ENCODE measurements around the gene SSTR4. TPM values are rescaled to one million over a fixed set of nuclear protein-coding genes. Genes with fewer than 3 reads are reported as not detected.

SSTR4 gene
- total RNA-seq, 3 donors from 2014 or later, result not detected

- DNase-seq (ENCODE audit: low spot score in 2 of 2), result no peak
- intact Hi-C loops (cut with DNase I; ENCODE audit: low total_unique reads), result no loop called here
- TF ChIP-seq CTCF (IDR thresholded peaks at IDR 0.05) (no peak), POLR2AphosphoS5 (IDR thresholded peaks at IDR 0.05) (no peak)
- no peaks in the 10 kb centered on the region for H3K27me3 ChIP-seq
- no peak overlapping the region for H3K4me3 ChIP-seq
- peak overlapping the region in 1 of 2 donors; percentile 60 for H3K27ac ChIP-seq
- no peaks in the 10 kb centered on the region for H3K9me3 ChIP-seq
- no peaks in the 10 kb centered on the region for H3K36me3 ChIP-seq
- H3K4me1 ChIP-seq, result no peaks in the 10 kb centered on the region
These were observed 25.5 kb downstream of the SSTR4 start for GRCh38 chr20:23060629-23061028.

- Histone ChIP-seq H3K4me3 (peak overlapping the region in 1 of 3 donors; percentile 1), H3K4me1 (no peaks in the 10 kb centered on the region), H3K27ac (peak overlapping the region in 1 of 2 donors; percentile 60), H3K9me3 (no peaks in the 10 kb centered on the region), H3K27me3 (no peaks in the 10 kb centered on the region), H3K36me3 (no peaks in the 10 kb centered on the region)
- TF ChIP-seq POLR2AphosphoS5 (IDR thresholded peaks at IDR 0.05), result no peak
- TF ChIP-seq CTCF (IDR thresholded peaks at IDR 0.05), result no peak
- no peak for DNase-seq (ENCODE audit: low spot score in 2 of 2)
- intact Hi-C loops (cut with DNase I; ENCODE audit: low total_unique reads), result no loop called here
These were observed 26.1 kb downstream of the SSTR4 start for GRCh38 chr20:23061262-23061661.

- Histone ChIP-seq H3K27me3 (no peaks in the 10 kb centered on the region), H3K4me3 (peak overlapping the region in 1 of 3 donors; percentile 1), H3K9me3 (no peaks in the 10 kb centered on the region), H3K27ac (peak overlapping the region in 1 of 2 donors; percentile 60), H3K4me1 (no peaks in the 10 kb centered on the region), H3K36me3 (no peaks in the 10 kb centered on the region)
- no peak for DNase-seq (ENCODE audit: low spot score in 2 of 2)
- intact Hi-C loops (cut with DNase I; ENCODE audit: low total_unique reads), result no loop called here
- no peak for TF ChIP-seq POLR2A (IDR thresholded peaks at IDR 0.05)
- no peak for TF ChIP-seq POLR2AphosphoS5 (IDR thresholded peaks at IDR 0.05)
- peak in 1 of 3 donors; percentile 19 for TF ChIP-seq CTCF (IDR thresholded peaks at IDR 0.05)
These were observed 26.8 kb downstream of the SSTR4 start for GRCh38 chr20:23061734-23062561.

- no peak for DNase-seq (ENCODE audit: low spot score in 2 of 2)
- Histone ChIP-seq H3K9me3 (no peaks in the 10 kb centered on the region), H3K4me3 (no peak overlapping the region), H3K4me1 (no peaks in the 10 kb centered on the region), H3K27me3 (no peaks in the 10 kb centered on the region), H3K27ac (no peak overlapping the region), H3K36me3 (no peaks in the 10 kb centered on the region)
- TF ChIP-seq POLR2A (IDR thresholded peaks at IDR 0.05) (no peak), POLR2AphosphoS5 (IDR thresholded peaks at IDR 0.05) (no peak), CTCF (IDR thresholded peaks at IDR 0.05) (no peak)
- intact Hi-C loops (cut with DNase I; ENCODE audit: low total_unique reads), result no loop called here
These were observed 27.5 kb downstream of the SSTR4 start for GRCh38 chr20:23062632-23063031.

GRCh38 chr20:23063168-23063567 lies 28.1 kb downstream of the SSTR4 start:
- TF ChIP-seq CTCF (IDR thresholded peaks at IDR 0.05) (no peak), POLR2A (IDR thresholded peaks at IDR 0.05) (no peak), POLR2AphosphoS5 (IDR thresholded peaks at IDR 0.05) (no peak)
- intact Hi-C loops (cut with DNase I; ENCODE audit: low total_unique reads), result no loop called here

More at GRCh38 chr20:23063168-23063567, 28.1 kb downstream of the SSTR4 start:
- DNase-seq (ENCODE audit: low spot score in 2 of 2), result no peak
- Histone ChIP-seq H3K9me3 (no peaks in the 10 kb centered on the region), H3K36me3 (no peaks in the 10 kb centered on the region), H3K4me1 (no peaks in the 10 kb centered on the region), H3K27me3 (no peaks in the 10 kb centered on the region), H3K4me3 (no peak overlapping the region), H3K27ac (no peak overlapping the region)
